Endodermal cell (in vitro differentiated cells): ENCODE results near the gene PCDHA1. TPM values are rescaled to one million over a fixed set of nuclear protein-coding genes. Genes with fewer than 3 reads are reported as not detected.

ENCODE experiments used
- DNase-seq: peaks from one replicate; pipeline ENCODE4 v3.0.0-alpha.2; 2017
- H3K27ac ChIP-seq: 2 replicates; pipeline ENCODE4 v1.5.1; 2013; ENCODE audit warnings: mild to moderate bottlenecking, low read depth, low read length, moderate library complexity
- H3K27me3 ChIP-seq: 2 replicates; pipeline ENCODE4 v1.6.1; 2013; ENCODE audit warnings: mild to moderate bottlenecking, low read length, moderate library complexity; ENCODE audit not compliant: insufficient read depth, control insufficient read depth, poor library complexity, severe bottlenecking
- H3K36me3 ChIP-seq: 2 replicates; pipeline ENCODE4 v1.7.0; 2013; ENCODE audit warnings: mild to moderate bottlenecking, low read length, moderate library complexity; ENCODE audit not compliant: control insufficient read depth, insufficient read depth
- H3K4me1 ChIP-seq: one replicate; pipeline ENCODE4 v1.7.0; 2013; ENCODE audit warnings: low read length; ENCODE audit not compliant: control insufficient read depth, insufficient read depth
- H3K4me3 ChIP-seq: 2 replicates; pipeline ENCODE4 v1.5.1; 2013; ENCODE audit warnings: mild to moderate bottlenecking, low read length, moderate library complexity
- H3K9ac ChIP-seq: 2 replicates; pipeline ENCODE4 v1.6.1; 2013; ENCODE audit warnings: mild to moderate bottlenecking, low read length, moderate library complexity; ENCODE audit not compliant: poor library complexity, severe bottlenecking; ENCODE audit errors: extremely low read depth
- H3K9me3 ChIP-seq: 2 replicates; pipeline ENCODE4 v1.6.1; 2013; ENCODE audit warnings: mild to moderate bottlenecking, low read length, moderate library complexity; ENCODE audit not compliant: control insufficient read depth
- H3K27ac Mint-ChIP-seq: 2 replicates; pipeline ENCODE4 v1.8.0; 2020; ENCODE audit warnings: mixed read lengths
- H3K27me3 Mint-ChIP-seq: 2 replicates; pipeline ENCODE4 v1.8.0; 2021; ENCODE audit warnings: mild to moderate bottlenecking, mixed read lengths; ENCODE audit not compliant: insufficient read depth
- H3K36me3 Mint-ChIP-seq: 2 replicates; pipeline ENCODE4 v1.8.0; 2020; ENCODE audit warnings: low read depth, mixed read lengths
- H3K4me1 Mint-ChIP-seq: 2 replicates; pipeline ENCODE4 v1.8.0; 2020; ENCODE audit warnings: mixed read lengths
- H3K4me3 Mint-ChIP-seq: 2 replicates; pipeline ENCODE4 v1.8.0; 2020; ENCODE audit warnings: mild to moderate bottlenecking, moderate library complexity, mixed read lengths
- H3K9me3 Mint-ChIP-seq: 2 replicates; pipeline ENCODE4 v1.8.0; 2020; ENCODE audit warnings: mild to moderate bottlenecking, mixed read lengths
- WGBS, 2 experiments: methylation state at CpG; one replicate each; pipeline versions ENCODE4 v1.1.5 to v1.1.7; 2013; ENCODE audit warnings: missing lambda C conversion rate in 2 of 2, mixed read lengths in 1 of 2; ENCODE audit not compliant: insufficient coverage in 1 of 2, insufficient read length in 1 of 2; 5-methylcytosine and 5-hydroxymethylcytosine counted together
- total RNA-seq, 2 donors: library from RNA; stranded (reverse); fragmentation: NEBNext Ultra II Directional in 1 of 2; extraction: Animal tissue kit (Norgen Biotek cat#: 25700) in 1 of 2; gene quantifications; 2 replicates in 1 of 2; 3 replicates in 1 of 2; pipeline ENCODE4 v1.2.1, GENCODE V29; 2021
- TF ChIP-seq, protein P1 (sequence below): fragments of 200-600 bp; sonication (generic); conservative IDR thresholded peaks from 2 replicates; pipeline ENCODE4 v1.5.0; 2021; ENCODE audit warnings: antibody characterized with exemption, mild to moderate bottlenecking

The PCDHA1 gene
- total RNA-seq, 2 donors from 2014 or later, result 0.18 to 2.9 TPM

DNA sequence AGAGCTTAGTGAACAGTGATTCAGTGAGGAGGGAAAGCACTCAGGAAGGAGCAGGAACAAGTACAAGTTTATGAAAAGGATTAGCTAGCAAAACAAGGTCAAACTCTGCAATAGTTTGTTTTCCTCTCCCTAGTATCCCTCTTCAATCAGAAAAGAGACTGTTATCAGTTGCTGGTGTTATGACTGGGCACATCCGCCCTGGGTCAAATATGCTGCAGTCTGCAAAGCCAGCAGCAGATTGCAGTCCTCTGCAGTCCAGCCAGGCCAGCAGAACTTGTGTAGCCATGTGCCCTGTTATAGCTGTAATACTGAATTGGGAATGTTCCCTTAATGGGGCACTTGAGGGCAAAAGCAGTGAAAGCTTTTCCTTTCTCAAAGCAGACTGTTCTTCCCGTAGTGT, 192.3 kb downstream of the PCDHA1 start:
- H3K4me3 ChIP-seq, result no peak overlapping the region
- TF ChIP-seq, protein P1, sequence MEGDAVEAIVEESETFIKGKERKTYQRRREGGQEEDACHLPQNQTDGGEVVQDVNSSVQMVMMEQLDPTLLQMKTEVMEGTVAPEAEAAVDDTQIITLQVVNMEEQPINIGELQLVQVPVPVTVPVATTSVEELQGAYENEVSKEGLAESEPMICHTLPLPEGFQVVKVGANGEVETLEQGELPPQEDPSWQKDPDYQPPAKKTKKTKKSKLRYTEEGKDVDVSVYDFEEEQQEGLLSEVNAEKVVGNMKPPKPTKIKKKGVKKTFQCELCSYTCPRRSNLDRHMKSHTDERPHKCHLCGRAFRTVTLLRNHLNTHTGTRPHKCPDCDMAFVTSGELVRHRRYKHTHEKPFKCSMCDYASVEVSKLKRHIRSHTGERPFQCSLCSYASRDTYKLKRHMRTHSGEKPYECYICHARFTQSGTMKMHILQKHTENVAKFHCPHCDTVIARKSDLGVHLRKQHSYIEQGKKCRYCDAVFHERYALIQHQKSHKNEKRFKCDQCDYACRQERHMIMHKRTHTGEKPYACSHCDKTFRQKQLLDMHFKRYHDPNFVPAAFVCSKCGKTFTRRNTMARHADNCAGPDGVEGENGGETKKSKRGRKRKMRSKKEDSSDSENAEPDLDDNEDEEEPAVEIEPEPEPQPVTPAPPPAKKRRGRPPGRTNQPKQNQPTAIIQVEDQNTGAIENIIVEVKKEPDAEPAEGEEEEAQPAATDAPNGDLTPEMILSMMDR, result no peak
- no peaks in the 10 kb centered on the region for H3K9me3 ChIP-seq
- no peak overlapping the region for H3K27ac ChIP-seq
- no peaks in the 10 kb centered on the region for H3K4me1 ChIP-seq
- Mint-ChIP-seq H3K27me3 (no peaks in the 10 kb centered on the region), H3K36me3 (peaks cover 3% of the 10 kb centered on the region), H3K27ac (no peak overlapping the region), H3K9me3 (no peaks in the 10 kb centered on the region), H3K4me3 (no peak overlapping the region), H3K4me1 (peaks cover 8% of the 10 kb centered on the region)
- WGBS, 2 experiments, result 86 to 94% methylated on average over 2 of the region's 2 CpGs
- H3K9ac ChIP-seq, result no peak overlapping the region
- no peaks in the 10 kb centered on the region for H3K36me3 ChIP-seq
- no peak for DNase-seq
- H3K27me3 ChIP-seq, result no peaks in the 10 kb centered on the region

DNA sequence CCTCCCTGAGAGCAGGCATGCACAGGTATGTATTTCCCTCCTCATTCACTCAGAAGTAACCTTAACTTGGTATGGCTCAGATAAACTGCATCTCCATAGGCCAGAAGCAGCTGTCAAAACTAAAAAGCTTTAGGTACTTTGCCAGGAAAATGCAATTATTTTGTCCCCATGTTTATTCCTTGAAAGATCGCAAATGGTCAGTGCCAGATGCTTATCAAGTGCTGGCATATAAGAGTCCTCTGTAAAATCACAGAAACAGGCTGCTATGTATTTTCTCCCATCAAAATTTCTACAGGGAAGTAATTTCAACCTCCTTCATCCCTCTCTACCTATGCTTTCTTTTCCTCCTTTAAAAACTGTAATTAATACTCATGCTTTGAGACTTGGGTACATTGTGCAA, 193.0 kb downstream of the PCDHA1 start:
- no peak overlapping the region for H3K4me3 ChIP-seq
- H3K4me1 ChIP-seq, result no peaks in the 10 kb centered on the region
- TF ChIP-seq, protein P1, result no peak
- Mint-ChIP-seq H3K36me3 (peaks cover 3% of the 10 kb centered on the region), H3K4me1 (peaks cover 8% of the 10 kb centered on the region), H3K4me3 (no peak overlapping the region), H3K9me3 (no peaks in the 10 kb centered on the region), H3K27ac (no peak overlapping the region), H3K27me3 (no peaks in the 10 kb centered on the region)
- peaks cover 2% of the 10 kb centered on the region for H3K27me3 ChIP-seq
- WGBS, 2 experiments, result 91 to 94% methylated on average over 1 of the region's 1 CpG
- H3K27ac ChIP-seq, result no peak overlapping the region
- no peak for DNase-seq
- H3K9me3 ChIP-seq, result no peaks in the 10 kb centered on the region
- no peaks in the 10 kb centered on the region for H3K36me3 ChIP-seq
- H3K9ac ChIP-seq, result no peak overlapping the region

DNA sequence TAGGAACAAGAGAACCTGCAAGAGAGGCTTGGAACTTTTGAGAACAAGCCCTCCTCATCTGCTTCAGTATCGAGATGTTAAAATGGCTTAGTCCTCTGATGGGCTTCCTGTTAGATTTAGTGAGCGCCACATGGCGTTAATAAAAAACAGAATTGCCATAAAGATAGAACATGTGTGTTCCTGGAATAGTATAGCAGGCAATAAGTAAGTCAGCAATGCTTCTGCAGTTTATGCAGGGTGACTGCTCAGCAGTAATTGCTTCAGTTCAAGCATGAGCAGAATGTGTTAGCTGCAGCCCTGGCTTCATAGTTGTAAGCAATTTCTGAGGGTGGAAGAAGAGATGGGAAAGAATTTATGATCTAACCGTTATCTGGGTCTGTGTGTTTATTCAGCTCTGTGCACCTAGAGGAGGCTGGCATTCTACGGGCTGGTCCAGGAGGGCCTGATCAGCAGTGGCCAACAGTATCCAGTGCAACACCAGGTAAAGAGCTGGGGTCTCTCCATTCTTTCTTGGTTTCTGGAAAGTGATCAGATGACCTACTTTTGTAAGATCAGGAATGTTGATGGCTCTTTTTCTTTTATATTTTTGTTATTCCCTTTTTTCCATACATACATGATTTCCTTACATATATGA, 196.3 kb downstream of the PCDHA1 start:
- Histone ChIP-seq H3K4me3 (no peak overlapping the region), H3K9ac (no peak overlapping the region), H3K9me3 (no peaks in the 10 kb centered on the region), H3K4me1 (no peaks in the 10 kb centered on the region), H3K27ac (no peak overlapping the region), H3K36me3 (no peaks in the 10 kb centered on the region), H3K27me3 (peaks cover 10% of the 10 kb centered on the region)
- Mint-ChIP-seq H3K27me3 (peaks cover 18% of the 10 kb centered on the region), H3K9me3 (no peaks in the 10 kb centered on the region), H3K27ac (no peak overlapping the region), H3K4me3 (no peak overlapping the region), H3K36me3 (peaks cover 3% of the 10 kb centered on the region), H3K4me1 (peaks cover 23% of the 10 kb centered on the region)
- no peak for DNase-seq
- WGBS, 2 experiments, result 90 to 98% methylated on average over 4 to 5 of the region's 5 CpGs
- TF ChIP-seq, protein P1, result no peak
